GM13977 (cell line): Measurements from ENCODE around the gene RNU6-9.

Experiments
- DNase-seq: peaks from one replicate; pipeline ENCODE4 v3.0.0; 2012; ENCODE audit warnings: low spot score
- in situ Hi-C: fragments of 300-500 bp; cut with MboI; formaldehyde crosslinking; loops from one replicate; pipeline ENCODE4 v1.12.0; 2022; ENCODE audit warnings: low sequenced_read_pairs, low pct_unique_long_range_greater_than_20kb, mixed read lengths, inconsistent platforms; ENCODE audit not compliant: unreplicated experiment
- TF ChIP-seq, protein P1 (sequence below): IDR thresholded peaks from 2 replicates; pipeline ENCODE4 v1.5.1; 2012; ENCODE audit warnings: mild to moderate bottlenecking, control low read depth; ENCODE audit not compliant: insufficient read depth; ENCODE audit errors: extremely low read depth, missing control alignments

RNU6-9 gene

DNA sequence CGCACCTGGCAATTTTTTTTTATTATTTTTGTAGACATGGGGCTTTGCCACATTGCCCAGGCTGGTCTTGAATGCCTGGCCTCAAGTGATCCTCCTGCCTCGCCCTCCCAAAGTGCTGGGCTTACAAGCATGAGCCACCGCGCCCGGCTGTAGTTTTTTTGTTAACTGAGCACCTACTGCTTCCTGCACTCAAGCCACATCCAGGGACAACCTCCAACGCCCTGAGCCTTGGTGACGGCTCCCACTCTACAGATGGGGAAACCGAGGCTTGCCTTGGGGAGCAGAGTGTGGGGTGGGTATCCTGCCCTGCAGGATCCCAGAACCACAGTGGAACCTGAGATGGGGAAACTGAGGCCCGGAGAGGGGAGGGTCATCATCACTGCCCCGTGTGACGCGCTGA is 38.1 kb upstream of the RNU6-9 start:
- TF ChIP-seq, protein P1, sequence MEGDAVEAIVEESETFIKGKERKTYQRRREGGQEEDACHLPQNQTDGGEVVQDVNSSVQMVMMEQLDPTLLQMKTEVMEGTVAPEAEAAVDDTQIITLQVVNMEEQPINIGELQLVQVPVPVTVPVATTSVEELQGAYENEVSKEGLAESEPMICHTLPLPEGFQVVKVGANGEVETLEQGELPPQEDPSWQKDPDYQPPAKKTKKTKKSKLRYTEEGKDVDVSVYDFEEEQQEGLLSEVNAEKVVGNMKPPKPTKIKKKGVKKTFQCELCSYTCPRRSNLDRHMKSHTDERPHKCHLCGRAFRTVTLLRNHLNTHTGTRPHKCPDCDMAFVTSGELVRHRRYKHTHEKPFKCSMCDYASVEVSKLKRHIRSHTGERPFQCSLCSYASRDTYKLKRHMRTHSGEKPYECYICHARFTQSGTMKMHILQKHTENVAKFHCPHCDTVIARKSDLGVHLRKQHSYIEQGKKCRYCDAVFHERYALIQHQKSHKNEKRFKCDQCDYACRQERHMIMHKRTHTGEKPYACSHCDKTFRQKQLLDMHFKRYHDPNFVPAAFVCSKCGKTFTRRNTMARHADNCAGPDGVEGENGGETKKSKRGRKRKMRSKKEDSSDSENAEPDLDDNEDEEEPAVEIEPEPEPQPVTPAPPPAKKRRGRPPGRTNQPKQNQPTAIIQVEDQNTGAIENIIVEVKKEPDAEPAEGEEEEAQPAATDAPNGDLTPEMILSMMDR = no peak
- no peak for DNase-seq
- in situ Hi-C loops = loop anchor here (10.0 kb wide), 1 partner anchor 130 kb away; the partner anchor contains the start of gene WDR18

DNA sequence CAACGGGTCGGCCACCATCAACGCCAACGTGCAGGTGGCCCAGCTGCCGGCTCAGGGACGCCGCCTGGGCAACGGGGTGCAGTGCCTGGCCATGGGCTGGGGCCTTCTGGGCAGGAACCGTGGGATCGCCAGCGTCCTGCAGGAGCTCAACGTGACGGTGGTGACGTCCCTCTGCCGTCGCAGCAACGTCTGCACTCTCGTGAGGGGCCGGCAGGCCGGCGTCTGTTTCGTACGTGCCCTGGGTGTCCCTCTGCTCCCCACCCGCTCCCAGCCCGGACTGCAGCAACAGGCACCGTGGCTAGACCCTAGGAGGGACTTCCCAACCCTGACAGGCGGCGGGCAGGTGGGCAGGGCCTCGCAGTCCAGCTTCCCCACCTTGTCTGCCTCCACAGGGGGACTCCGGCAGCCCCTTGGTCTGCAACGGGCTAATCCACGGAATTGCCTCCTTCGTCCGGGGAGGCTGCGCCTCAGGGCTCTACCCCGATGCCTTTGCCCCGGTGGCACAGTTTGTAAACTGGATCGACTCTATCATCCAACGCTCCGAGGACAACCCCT is 37.6 kb upstream of the RNU6-9 start:
- TF ChIP-seq, protein P1 = no peak
- DNase-seq = no peak
- in situ Hi-C loops = loop anchor here (10.0 kb wide), 1 partner anchor 129 kb away; the partner anchor contains the start of gene WDR18

GRCh38 chr19:858284-858683 is 35.0 kb upstream of the RNU6-9 start:
- TF ChIP-seq, protein P1 = no peak

DNA sequence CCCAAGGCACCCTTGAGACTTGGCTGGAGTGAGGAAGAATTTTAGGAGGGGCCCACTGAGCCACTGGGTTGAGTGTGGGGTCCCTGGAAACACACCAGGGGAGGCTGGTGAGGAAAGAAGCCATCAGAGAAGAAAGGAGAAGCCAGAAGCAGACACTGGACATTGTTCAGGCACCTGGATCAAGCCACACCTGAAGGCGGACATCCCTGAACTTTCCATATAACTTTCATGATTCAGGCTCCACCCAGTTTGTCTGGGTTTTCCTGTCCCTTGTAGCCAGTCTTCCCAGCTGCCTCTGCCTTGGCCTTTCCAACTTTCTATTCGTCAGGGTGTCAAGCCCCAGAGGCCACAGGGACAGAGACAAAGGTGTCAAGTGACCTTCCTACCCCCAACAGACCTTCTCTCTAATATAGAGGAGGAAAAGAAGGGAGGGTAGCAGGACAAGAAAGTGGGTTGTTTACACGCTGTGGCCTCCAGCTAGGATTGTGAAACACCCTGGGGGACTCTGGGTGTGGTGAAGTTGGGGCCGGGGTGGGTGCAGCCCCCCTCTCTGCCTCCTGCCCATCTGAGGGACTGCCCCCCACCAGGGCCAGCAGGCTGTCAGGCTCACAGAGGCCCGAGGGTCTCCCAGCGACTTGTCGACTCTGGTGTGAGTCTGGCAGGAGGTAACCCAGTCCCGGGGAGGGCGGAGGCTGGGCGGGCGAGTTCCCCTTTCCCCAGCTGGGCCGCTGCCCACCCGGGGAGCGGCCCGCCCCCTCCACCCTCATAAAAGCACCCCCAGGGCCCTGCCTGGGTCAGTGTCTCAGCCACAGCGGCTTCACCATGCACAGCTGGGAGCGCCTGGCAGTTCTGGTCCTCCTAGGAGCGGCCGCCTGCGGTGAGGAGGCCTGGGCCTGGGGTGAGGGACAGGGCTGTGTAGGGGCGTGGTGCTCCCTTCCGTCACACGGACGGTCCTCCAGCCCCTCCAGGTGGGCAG is 34.1 kb upstream of the RNU6-9 start, which contains the start of gene CFD:
Gene CFD, plus strand, starts transcription at position 797 of the 976 bp plus-strand sequence. Its CDS starts 26 bp downstream, at position 823.
- in situ Hi-C loops = loop anchor here (10.0 kb wide), 1 partner anchor 126 kb away; the partner anchor contains the start of gene WDR18
- no peak for DNase-seq

More at GRCh38 chr19:858284-858683, 35.0 kb upstream of the RNU6-9 start:
- in situ Hi-C loops = loop anchor here (10.0 kb wide), 1 partner anchor 127 kb away; the partner anchor contains the start of gene WDR18
- DNase-seq = no peak

GRCh38 chr19:861141-861755 is 32.0 kb upstream of the RNU6-9 start:
- TF ChIP-seq, protein P1 = no peak
- in situ Hi-C loops = loop anchor here (10.0 kb wide), 1 partner anchor 64 kb away; the partner anchor contains the start of gene ARID3A
- DNase-seq = no peak

More for the DNA sequence above, 34.1 kb upstream of the RNU6-9 start, which contains the start of gene CFD:
- TF ChIP-seq, protein P1 = no peak
